NT2/D1 (cell line): ENCODE data around the gene CASS4.
"Not testable (repeated sequence)": the region's sequence is repeated elsewhere in the genome, so short reads cannot be mapped to it uniquely, and the experiment has no call there.

Source experiments
- DNase-seq: peaks from one replicate; pipeline ENCODE4 v3.0.0-alpha.2; 2011; ENCODE audit warnings: low read depth, low spot score
- H3K27me3 ChIP-seq: 2 replicates; pipeline ENCODE4 v1.6.0; 2011; ENCODE audit warnings: mild to moderate bottlenecking; ENCODE audit not compliant: insufficient read length, insufficient read depth
- H3K36me3 ChIP-seq: 2 replicates; pipeline ENCODE4 v1.6.1; 2011; ENCODE audit warnings: mild to moderate bottlenecking, low read length, mixed read lengths; ENCODE audit not compliant: insufficient read depth, insufficient read length
- H3K4me1 ChIP-seq: 2 replicates; pipeline ENCODE4 v1.5.1; 2011; ENCODE audit not compliant: insufficient read depth, insufficient read length
- H3K4me3 ChIP-seq: 2 replicates; pipeline ENCODE4 v1.5.1; 2011; ENCODE audit warnings: low read depth; ENCODE audit not compliant: insufficient read length
- H3K9ac ChIP-seq: 2 replicates; pipeline ENCODE4 v1.6.0; 2011; ENCODE audit warnings: low read depth; ENCODE audit not compliant: insufficient read length
- H3K9me3 ChIP-seq: 2 replicates; pipeline ENCODE4 v1.5.1; 2011; ENCODE audit warnings: mild to moderate bottlenecking, low read length; ENCODE audit not compliant: insufficient read depth
- SUZ12 ChIP-seq: IDR thresholded peaks from 2 replicates; pipeline ENCODE4 v1.6.1; 2011; ENCODE audit not compliant: insufficient read length, insufficient read depth; ENCODE audit errors: extremely low read depth
- YY1 ChIP-seq: IDR thresholded peaks from 2 replicates; pipeline ENCODE4 v1.6.1; 2011; ENCODE audit not compliant: insufficient read length, insufficient read depth
- ZNF274 ChIP-seq: IDR thresholded peaks from 2 replicates; pipeline ENCODE4 v1.6.1; 2011; ENCODE audit warnings: mild to moderate bottlenecking, low read depth, low read length

The CASS4 gene

DNA sequence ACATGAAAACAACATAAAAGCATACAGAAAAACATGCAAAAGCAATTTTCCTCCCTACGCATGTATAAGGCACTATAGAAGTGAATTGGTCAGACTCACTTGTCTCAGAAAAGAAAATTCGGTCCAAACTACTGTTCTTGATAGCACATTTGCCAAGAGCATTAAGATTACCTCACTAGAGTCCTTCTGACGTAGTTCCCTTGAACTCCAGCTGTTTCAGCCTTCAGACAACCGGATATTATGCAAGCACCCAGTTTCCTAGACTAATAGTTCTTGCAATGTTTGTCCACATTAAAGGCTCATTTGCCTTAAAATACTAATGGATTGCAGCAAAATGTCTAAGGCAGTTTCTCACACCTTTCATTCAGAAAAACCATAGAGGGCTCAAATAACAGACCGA is 2.5 kb upstream of the CASS4 start:
- TF ChIP-seq YY1 (no peak), ZNF274 (no peak), SUZ12 (no peak)
- Histone ChIP-seq H3K4me3 (no peak overlapping the region), H3K36me3 (peaks cover 71% of the 10 kb centered on the region), H3K27me3 (no peaks in the 10 kb centered on the region), H3K9me3 (no peaks in the 10 kb centered on the region), H3K4me1 (no peaks in the 10 kb centered on the region), H3K9ac (no peak overlapping the region)
- DNase-seq: no peak

DNA sequence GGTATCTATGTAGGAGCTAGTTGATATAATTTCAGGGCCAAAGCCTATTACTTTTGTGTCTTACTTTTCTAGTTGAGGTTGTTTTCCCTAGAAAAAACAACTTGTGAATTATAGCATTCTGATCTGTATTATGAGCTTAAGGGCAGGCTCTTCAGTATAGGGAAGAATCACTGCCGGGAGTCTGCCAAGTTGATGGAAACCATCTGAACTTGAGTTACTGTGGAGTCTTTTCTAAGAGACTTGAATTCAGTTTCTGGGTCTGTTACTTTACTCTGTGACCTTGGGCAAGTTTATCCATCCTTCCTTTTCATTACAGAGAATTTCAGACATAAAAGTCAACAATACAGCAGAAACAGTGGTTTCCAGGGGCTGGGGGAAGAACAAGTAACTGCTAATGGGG is 2.1 kb upstream of the CASS4 start:
- Histone ChIP-seq H3K9ac (no peak overlapping the region), H3K4me3 (no peak overlapping the region), H3K4me1 (no peaks in the 10 kb centered on the region), H3K9me3 (no peaks in the 10 kb centered on the region), H3K27me3 (no peaks in the 10 kb centered on the region), H3K36me3 (peaks cover 68% of the 10 kb centered on the region)
- DNase-seq: no peak
- TF ChIP-seq ZNF274 (no peak), YY1 (no peak), SUZ12 (no peak)

DNA sequence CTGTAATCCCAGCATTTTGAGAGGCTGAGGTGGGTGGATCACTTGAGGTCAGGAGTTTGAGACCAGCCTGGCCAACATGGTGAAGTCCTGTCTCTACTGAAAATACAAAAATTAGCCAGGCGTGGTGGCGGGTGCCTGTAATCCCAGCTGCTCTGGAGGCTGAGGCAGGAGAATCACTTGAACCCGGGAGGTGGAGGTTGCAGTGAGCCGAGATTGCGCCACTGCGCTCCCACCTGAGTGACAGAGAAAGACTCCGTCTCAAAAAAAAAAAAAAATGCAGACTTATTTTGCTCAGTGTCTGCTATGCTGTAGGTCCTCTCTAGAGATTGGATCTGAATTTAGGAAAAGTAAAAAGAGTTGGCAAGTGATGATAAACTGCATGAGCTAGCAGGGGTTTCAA is 773 bp upstream of the CASS4 start:
- not testable (repeated sequence) for H3K9me3 ChIP-seq, H3K27me3 ChIP-seq, DNase-seq, H3K4me1 ChIP-seq, H3K9ac ChIP-seq, H3K4me3 ChIP-seq
- peaks cover 62% of the 10 kb centered on the region for H3K36me3 ChIP-seq

DNA sequence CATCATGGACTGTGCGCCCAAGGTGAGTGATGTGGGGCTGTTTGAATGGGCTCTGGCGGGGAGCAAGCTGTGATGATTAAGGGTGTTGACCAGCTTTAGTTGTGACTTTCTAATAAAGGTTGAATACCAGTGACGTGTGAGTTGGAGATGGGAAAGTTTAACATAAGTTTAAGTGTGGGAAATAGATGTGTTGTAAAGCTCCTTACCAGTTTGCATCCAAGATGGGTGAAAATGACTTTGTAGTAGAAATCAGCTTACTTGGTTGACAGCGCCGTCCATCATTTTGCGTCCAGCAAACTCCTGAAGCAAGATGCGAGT is 372 bp downstream of the CASS4 start:
- Histone ChIP-seq H3K4me3 (no peak overlapping the region), H3K4me1 (no peaks in the 10 kb centered on the region), H3K9ac (no peak overlapping the region), H3K36me3 (peaks cover 56% of the 10 kb centered on the region), H3K27me3 (no peaks in the 10 kb centered on the region), H3K9me3 (no peaks in the 10 kb centered on the region)
- TF ChIP-seq SUZ12: no peak
- TF ChIP-seq YY1: no peak
- no peak for TF ChIP-seq ZNF274
- DNase-seq: no peak

DNA sequence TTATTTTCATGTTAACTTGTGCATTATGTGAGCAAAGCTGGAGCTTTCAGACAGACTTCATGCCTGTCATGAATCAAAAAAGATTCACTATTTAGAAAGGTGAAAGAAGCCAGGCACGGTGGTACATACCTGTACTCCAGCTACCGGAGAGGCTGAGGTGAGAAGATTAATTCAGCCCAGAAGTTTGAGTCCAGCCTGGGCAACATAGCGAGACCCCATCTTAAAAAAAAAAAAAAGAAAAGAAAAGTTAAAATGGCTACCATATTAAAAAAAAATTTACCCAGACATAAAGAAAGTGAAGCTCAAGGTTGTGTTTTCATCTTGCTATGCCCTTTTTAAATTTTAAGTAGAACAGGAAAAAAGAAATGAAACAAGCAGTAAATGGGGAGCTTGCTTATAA is 889 bp downstream of the CASS4 start:
- no peaks in the 10 kb centered on the region for H3K9me3 ChIP-seq
- TF ChIP-seq ZNF274: no peak
- TF ChIP-seq YY1: no peak
- no peak for TF ChIP-seq SUZ12
- H3K27me3 ChIP-seq: no peaks in the 10 kb centered on the region
- no peaks in the 10 kb centered on the region for H3K4me1 ChIP-seq
- H3K36me3 ChIP-seq: peaks cover 56% of the 10 kb centered on the region
- DNase-seq: no peak
- no peak overlapping the region for H3K9ac ChIP-seq
- no peak overlapping the region for H3K4me3 ChIP-seq

DNA sequence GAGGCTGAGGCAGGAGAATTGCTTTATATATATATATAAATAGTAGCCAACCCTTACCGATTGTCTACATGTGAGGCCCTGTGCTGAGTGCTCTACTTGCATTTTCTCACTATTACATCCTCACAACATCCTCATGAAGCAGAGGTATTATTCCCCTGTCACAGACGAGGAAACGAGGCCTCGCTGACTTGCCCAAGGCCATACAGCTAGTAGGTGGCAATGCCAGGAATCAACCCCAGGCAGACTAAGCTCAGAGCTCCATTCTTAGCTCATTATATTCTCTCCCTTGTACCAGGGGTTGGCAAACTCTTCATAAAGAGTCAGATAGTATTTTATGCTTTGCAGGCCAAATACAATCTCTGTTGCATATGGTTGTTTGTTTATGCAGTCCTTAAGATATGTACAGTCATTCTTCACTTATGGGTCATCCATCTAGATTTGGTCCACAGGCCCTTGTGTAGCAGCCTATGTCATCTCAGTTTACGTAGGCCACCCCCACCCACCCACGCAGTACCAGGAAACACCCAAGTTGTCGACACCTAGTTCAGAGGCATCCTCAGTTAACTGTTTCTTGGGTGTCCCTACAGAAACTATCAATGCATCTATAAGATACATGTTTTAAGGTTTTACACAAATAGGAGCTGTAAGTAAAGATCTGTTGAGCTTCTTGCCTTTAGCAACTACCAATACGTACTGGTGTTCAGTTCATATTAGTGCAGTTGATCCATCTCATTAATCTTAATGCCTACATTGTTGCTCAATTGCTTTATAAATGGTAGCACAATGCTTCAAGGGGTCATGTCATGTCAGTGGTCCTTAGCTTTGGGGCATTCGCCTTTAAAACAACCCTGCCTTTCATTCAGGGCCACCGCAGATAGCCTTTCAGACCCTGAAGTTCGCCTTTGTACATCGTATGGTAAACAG is 3.0 kb downstream of the CASS4 start:
- peaks cover 42% of the 10 kb centered on the region for H3K36me3 ChIP-seq
- no peaks in the 10 kb centered on the region for H3K4me1 ChIP-seq
- no peaks in the 10 kb centered on the region for H3K9me3 ChIP-seq
- no peak for DNase-seq
- H3K4me3 ChIP-seq: no peak overlapping the region
- H3K9ac ChIP-seq: no peak overlapping the region
- no peak for TF ChIP-seq ZNF274
- no peak for TF ChIP-seq YY1
- TF ChIP-seq SUZ12: no peak
- no peaks in the 10 kb centered on the region for H3K27me3 ChIP-seq

DNA sequence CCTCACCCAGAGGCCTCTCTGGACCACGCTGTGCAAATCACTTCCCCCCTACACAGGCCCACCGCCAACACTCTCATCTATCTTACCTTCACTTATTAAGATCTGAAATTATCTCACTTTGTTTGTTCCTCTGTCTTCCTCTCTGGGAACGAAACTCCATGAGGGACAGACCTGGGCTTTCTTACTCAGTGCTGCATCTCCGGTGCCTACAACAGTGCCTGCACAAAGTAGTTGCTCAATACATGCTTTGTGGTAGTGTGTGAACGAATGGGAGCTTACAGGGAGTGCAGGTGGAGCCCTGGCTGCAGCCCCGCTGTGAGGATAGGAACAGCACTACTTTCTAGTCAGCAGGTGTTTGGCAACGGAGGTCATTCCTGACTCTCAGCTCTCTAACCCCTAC is 5.3 kb downstream of the CASS4 start:
- H3K9ac ChIP-seq: no peak overlapping the region
- H3K27me3 ChIP-seq: no peaks in the 10 kb centered on the region
- no peak for TF ChIP-seq ZNF274
- no peak for TF ChIP-seq YY1
- TF ChIP-seq SUZ12: no peak
- H3K9me3 ChIP-seq: no peaks in the 10 kb centered on the region
- H3K36me3 ChIP-seq: peaks cover 33% of the 10 kb centered on the region
- H3K4me1 ChIP-seq: no peaks in the 10 kb centered on the region
- no peak overlapping the region for H3K4me3 ChIP-seq
- DNase-seq: no peak
